HEK293 (cell line): ENCODE data around the gene SUCO.

ENCODE experiments used
- CTCF ChIA-PET: fragments of 350-600 bp; formaldehyde crosslinking; extraction: SDS; loops from one replicate; lab custom pipeline; 2021; ENCODE audit warnings: antibody characterized with exemption; lab: Yijun Ruan, JAX
- POLR2A ChIA-PET: fragments of 300-600 bp; formaldehyde crosslinking; extraction: SDS; loops from one replicate; lab custom pipeline; 2020; ENCODE audit warnings: antibody characterized with exemption, inconsistent platforms; lab: Yijun Ruan, JAX
- H3K27ac ChIP-seq: fragments of 200-500 bp; sonication (Bioruptor generic); 2 replicates; pipeline ENCODE4 v1.5.1; 2014; ENCODE audit warnings: low read depth, low read length, control low read depth, inconsistent platforms; ENCODE audit errors: extremely low read depth
- H3K36me3 ChIP-seq, 2 experiments: fragments of 200-500 bp in 1 of 2; sonication (Bioruptor generic) in 1 of 2; 1 replicate in 1 of 2; 2 replicates in 1 of 2; pipeline ENCODE4 v1.5.1; 2014 to 2017; ENCODE audit warnings: inconsistent platforms in 2 of 2, low read length in 2 of 2; ENCODE audit not compliant: control insufficient read depth in 2 of 2, insufficient read depth in 1 of 2
- H3K4me1 ChIP-seq: fragments of 200-500 bp; sonication (Bioruptor generic); 2 replicates; pipeline ENCODE4 v1.5.1; 2014; ENCODE audit warnings: mild to moderate bottlenecking, low read length, inconsistent platforms; ENCODE audit not compliant: control insufficient read depth, insufficient read depth
- H3K4me3 ChIP-seq: 2 replicates; pipeline ENCODE4 v1.5.1; 2011; ENCODE audit warnings: low read depth, mild to moderate bottlenecking, control low read depth, low read length, moderate library complexity
- H3K9me3 ChIP-seq: fragments of 200-500 bp; sonication (Bioruptor generic); 2 replicates; pipeline ENCODE4 v1.5.1; 2014; ENCODE audit warnings: low read depth, low read length, inconsistent platforms; ENCODE audit not compliant: control insufficient read depth, insufficient read depth
- BCL6B ChIP-seq: fragments of 450-650 bp; formaldehyde crosslinking; IDR thresholded peaks from 2 replicates; pipeline ENCODE4 v1.5.1; 2017; ENCODE audit warnings: missing biosample characterization, missing genetic modification characterization
- HOXC10 ChIP-seq: sonication (generic); formaldehyde crosslinking; IDR thresholded peaks from 2 replicates; pipeline ENCODE4 v1.8.1; 2023; ENCODE audit warnings: mild to moderate bottlenecking, missing genetic modification reagents
- KLF10 ChIP-seq: fragments of 450-650 bp; IDR thresholded peaks from 2 replicates; pipeline ENCODE4 v1.5.1; 2018; ENCODE audit warnings: missing biosample characterization, mild to moderate bottlenecking, missing genetic modification characterization
- REST ChIP-seq: fragments of 450-650 bp; formaldehyde crosslinking; IDR thresholded peaks from 2 replicates; pipeline ENCODE4 v1.5.1; 2016; ENCODE audit warnings: missing biosample characterization, missing genetic modification characterization
- ZBTB10 ChIP-seq: fragments of 450-650 bp; formaldehyde crosslinking; IDR thresholded peaks from 2 replicates; pipeline ENCODE4 v1.5.1; 2016; ENCODE audit warnings: missing biosample characterization, missing genetic modification characterization
- ZBTB8A ChIP-seq: fragments of 450-650 bp; formaldehyde crosslinking; IDR thresholded peaks from 2 replicates; pipeline ENCODE4 v1.5.1; 2016; ENCODE audit warnings: missing biosample characterization, missing genetic modification characterization
- ZFP3 ChIP-seq: fragments of 450-650 bp; formaldehyde crosslinking; IDR thresholded peaks from 2 replicates; pipeline ENCODE4 v1.5.1; 2016; ENCODE audit warnings: low read depth, missing biosample characterization, missing genetic modification characterization
- ZFP69B ChIP-seq: fragments of 450-650 bp; formaldehyde crosslinking; IDR thresholded peaks from 2 replicates; pipeline ENCODE4 v1.5.1; 2016; ENCODE audit warnings: missing biosample characterization, missing genetic modification characterization
- ZNF138 ChIP-seq: fragments of 450-650 bp; formaldehyde crosslinking; IDR thresholded peaks from 2 replicates; pipeline ENCODE4 v1.5.1; 2016; ENCODE audit warnings: missing biosample characterization, missing genetic modification characterization, borderline replicate concordance
- ZNF548 ChIP-seq: fragments of 450-650 bp; formaldehyde crosslinking; IDR thresholded peaks from 2 replicates; pipeline ENCODE4 v1.5.1; 2016; ENCODE audit warnings: missing biosample characterization, missing genetic modification characterization
- ZNF549 ChIP-seq: fragments of 450-650 bp; IDR thresholded peaks from 2 replicates; pipeline ENCODE4 v1.5.1; 2018; ENCODE audit warnings: missing biosample characterization, missing genetic modification characterization, mild to moderate bottlenecking, inconsistent platforms, moderate library complexity
- ZNF555 ChIP-seq: fragments of 450-650 bp; formaldehyde crosslinking; conservative IDR thresholded peaks from 2 replicates; pipeline ENCODE4 v1.5.1; 2017; ENCODE audit warnings: missing biosample characterization, mild to moderate bottlenecking, missing genetic modification characterization, inconsistent platforms
- ZNF560 ChIP-seq: fragments of 450-650 bp; formaldehyde crosslinking; IDR thresholded peaks from 2 replicates; pipeline ENCODE4 v1.5.1; 2017; ENCODE audit warnings: missing biosample characterization, missing genetic modification characterization, borderline replicate concordance
- ZNF707 ChIP-seq: fragments of 450-650 bp; formaldehyde crosslinking; IDR thresholded peaks from 2 replicates; pipeline ENCODE4 v1.5.1; 2016; ENCODE audit warnings: missing biosample characterization, missing genetic modification characterization
- TF ChIP-seq, protein P1 (sequence below): IDR thresholded peaks from 2 replicates; pipeline ENCODE4 v1.6.1; 2011; ENCODE audit warnings: mild to moderate bottlenecking, low read depth, low read length, borderline replicate concordance
- TF ChIP-seq, protein P2 (sequence below): fragments of 450-650 bp; formaldehyde crosslinking; IDR thresholded peaks from 2 replicates; pipeline ENCODE4 v1.5.1; 2016; ENCODE audit warnings: missing biosample characterization, missing genetic modification characterization, low read depth
- TF ChIP-seq, protein P3 (sequence below): fragments of 450-650 bp; formaldehyde crosslinking; IDR thresholded peaks from 2 replicates; pipeline ENCODE4 v1.5.1; 2016; ENCODE audit warnings: missing biosample characterization, missing genetic modification characterization
- TF ChIP-seq, protein P4 (sequence below): fragments of 450-650 bp; formaldehyde crosslinking; IDR thresholded peaks from 2 replicates; pipeline ENCODE4 v1.5.1; 2017; ENCODE audit warnings: missing biosample characterization, missing genetic modification characterization

Gene SUCO

DNA sequence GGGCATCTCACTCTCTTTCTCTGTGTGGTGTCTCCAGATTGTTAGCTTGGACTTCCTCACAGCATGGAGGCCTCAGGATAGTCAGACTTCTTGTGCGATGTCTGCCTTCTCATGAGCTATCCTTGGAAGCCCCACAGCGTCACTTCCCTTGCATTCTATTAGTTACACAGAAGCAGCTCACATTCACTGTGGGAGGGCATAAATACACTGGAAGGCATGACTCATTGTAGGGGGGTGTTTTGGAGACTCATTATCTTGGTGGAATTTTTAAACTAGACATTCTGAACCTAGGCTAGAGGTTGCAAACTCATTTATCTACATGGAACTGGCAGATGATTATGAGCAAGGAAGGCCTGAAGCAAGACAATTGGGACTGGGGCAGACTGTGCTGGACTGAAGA is 104.6 kb downstream of the SUCO start:
- Histone ChIP-seq H3K4me1 (no peaks in the 10 kb centered on the region), H3K9me3 (no peaks in the 10 kb centered on the region), H3K36me3 (no peaks in the 10 kb centered on the region), H3K27ac (no peak overlapping the region), H3K4me3 (no peak overlapping the region)
- TF ChIP-seq HOXC10 (CRISPR knock-in tag) (no peak), ZNF549 (tag by site-specific recombination) (no peak), KLF10 (tag by site-specific recombination) (no peak), REST (tag by site-specific recombination) (no peak), ZFP3 (no peak), ZNF548 (tag by site-specific recombination) (no peak), ZBTB10 (tag by site-specific recombination) (no peak), ZNF555 (tag by site-specific recombination) (no peak), ZNF560 (no peak), ZNF138 (tag by site-specific recombination) (no peak), BCL6B (tag by site-specific recombination) (no peak), ZNF707 (no peak), ZFP69B (tag by site-specific recombination) (no peak), ZBTB8A (tag by site-specific recombination) (no peak)
- TF ChIP-seq, protein P1, sequence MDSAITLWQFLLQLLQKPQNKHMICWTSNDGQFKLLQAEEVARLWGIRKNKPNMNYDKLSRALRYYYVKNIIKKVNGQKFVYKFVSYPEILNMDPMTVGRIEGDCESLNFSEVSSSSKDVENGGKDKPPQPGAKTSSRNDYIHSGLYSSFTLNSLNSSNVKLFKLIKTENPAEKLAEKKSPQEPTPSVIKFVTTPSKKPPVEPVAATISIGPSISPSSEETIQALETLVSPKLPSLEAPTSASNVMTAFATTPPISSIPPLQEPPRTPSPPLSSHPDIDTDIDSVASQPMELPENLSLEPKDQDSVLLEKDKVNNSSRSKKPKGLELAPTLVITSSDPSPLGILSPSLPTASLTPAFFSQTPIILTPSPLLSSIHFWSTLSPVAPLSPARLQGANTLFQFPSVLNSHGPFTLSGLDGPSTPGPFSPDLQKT: no peak
- TF ChIP-seq, protein P2, sequence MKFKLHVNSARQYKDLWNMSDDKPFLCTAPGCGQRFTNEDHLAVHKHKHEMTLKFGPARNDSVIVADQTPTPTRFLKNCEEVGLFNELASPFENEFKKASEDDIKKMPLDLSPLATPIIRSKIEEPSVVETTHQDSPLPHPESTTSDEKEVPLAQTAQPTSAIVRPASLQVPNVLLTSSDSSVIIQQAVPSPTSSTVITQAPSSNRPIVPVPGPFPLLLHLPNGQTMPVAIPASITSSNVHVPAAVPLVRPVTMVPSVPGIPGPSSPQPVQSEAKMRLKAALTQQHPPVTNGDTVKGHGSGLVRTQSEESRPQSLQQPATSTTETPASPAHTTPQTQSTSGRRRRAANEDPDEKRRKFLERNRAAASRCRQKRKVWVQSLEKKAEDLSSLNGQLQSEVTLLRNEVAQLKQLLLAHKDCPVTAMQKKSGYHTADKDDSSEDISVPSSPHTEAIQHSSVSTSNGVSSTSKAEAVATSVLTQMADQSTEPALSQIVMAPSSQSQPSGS (tag by site-specific recombination): no peak
- TF ChIP-seq, protein P3, sequence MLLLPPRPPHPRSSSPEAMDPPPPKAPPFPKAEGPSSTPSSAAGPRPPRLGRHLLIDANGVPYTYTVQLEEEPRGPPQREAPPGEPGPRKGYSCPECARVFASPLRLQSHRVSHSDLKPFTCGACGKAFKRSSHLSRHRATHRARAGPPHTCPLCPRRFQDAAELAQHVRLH: no peak
- TF ChIP-seq, protein P4, sequence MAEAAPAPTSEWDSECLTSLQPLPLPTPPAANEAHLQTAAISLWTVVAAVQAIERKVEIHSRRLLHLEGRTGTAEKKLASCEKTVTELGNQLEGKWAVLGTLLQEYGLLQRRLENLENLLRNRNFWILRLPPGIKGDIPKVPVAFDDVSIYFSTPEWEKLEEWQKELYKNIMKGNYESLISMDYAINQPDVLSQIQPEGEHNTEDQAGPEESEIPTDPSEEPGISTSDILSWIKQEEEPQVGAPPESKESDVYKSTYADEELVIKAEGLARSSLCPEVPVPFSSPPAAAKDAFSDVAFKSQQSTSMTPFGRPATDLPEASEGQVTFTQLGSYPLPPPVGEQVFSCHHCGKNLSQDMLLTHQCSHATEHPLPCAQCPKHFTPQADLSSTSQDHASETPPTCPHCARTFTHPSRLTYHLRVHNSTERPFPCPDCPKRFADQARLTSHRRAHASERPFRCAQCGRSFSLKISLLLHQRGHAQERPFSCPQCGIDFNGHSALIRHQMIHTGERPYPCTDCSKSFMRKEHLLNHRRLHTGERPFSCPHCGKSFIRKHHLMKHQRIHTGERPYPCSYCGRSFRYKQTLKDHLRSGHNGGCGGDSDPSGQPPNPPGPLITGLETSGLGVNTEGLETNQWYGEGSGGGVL (tag by site-specific recombination): no peak
- ChIA-PET CTCF (no interaction called here), POLR2A (no interaction called here)
